Fibroblast of skin of abdomen (primary cell): ENCODE results near the gene BEND5.

Experiments
- DNase-seq: peaks from one replicate; pipeline ENCODE4 v3.0.0-alpha.2; 2013

BEND5 gene

GRCh38 chr1:48718705-48719104 lies 58.0 kb downstream of the BEND5 start:
- no peak for DNase-seq

- no peak for DNase-seq
Measured at GRCh38 chr1:48718116-48718630, 58.5 kb downstream of the BEND5 start.

- no peak for DNase-seq
Measured at GRCh38 chr1:48717082-48717481, 59.6 kb downstream of the BEND5 start.

- no peak for DNase-seq
Measured at GRCh38 chr1:48715921-48716320, 60.8 kb downstream of the BEND5 start.

GRCh38 chr1:48710915-48711314 lies 65.8 kb downstream of the BEND5 start:
- no peak for DNase-seq

GRCh38 chr1:48710318-48710717 lies 66.4 kb downstream of the BEND5 start:
- DNase-seq: no peak

GRCh38 chr1:48704736-48705135 lies 72.0 kb downstream of the BEND5 start:
- DNase-seq: no peak

- DNase-seq: no peak
Measured at GRCh38 chr1:48701445-48701844, 75.2 kb downstream of the BEND5 start.

GRCh38 chr1:48697066-48697707 lies 79.5 kb downstream of the BEND5 start:
- DNase-seq: peak; percentile 27

- DNase-seq: no peak
Measured at GRCh38 chr1:48695161-48695560, 81.5 kb downstream of the BEND5 start.

- no peak for DNase-seq
Measured at GRCh38 chr1:48693674-48694320, 82.9 kb downstream of the BEND5 start.

- no peak for DNase-seq
Measured at GRCh38 chr1:48693180-48693579, 83.5 kb downstream of the BEND5 start.

GRCh38 chr1:48692235-48692634 lies 84.5 kb downstream of the BEND5 start:
- DNase-seq: no peak

GRCh38 chr1:48691429-48692001 lies 85.2 kb downstream of the BEND5 start:
- peak; percentile 26 for DNase-seq

GRCh38 chr1:48688102-48688760 lies 88.5 kb downstream of the BEND5 start:
- peak; percentile 6 for DNase-seq

- DNase-seq: no peak
Measured at GRCh38 chr1:48687282-48688045, 89.2 kb downstream of the BEND5 start.

GRCh38 chr1:48686159-48686558 lies 90.5 kb downstream of the BEND5 start:
- no peak for DNase-seq

- DNase-seq: no peak
Measured at GRCh38 chr1:48684381-48684780, 92.3 kb downstream of the BEND5 start.

- DNase-seq: no peak
Measured at GRCh38 chr1:48683839-48684238, 92.9 kb downstream of the BEND5 start.

GRCh38 chr1:48681476-48682305 lies 95.0 kb downstream of the BEND5 start:
- DNase-seq: peak; percentile 41

- no peak for DNase-seq
Measured at GRCh38 chr1:48680411-48681035, 96.2 kb downstream of the BEND5 start.
